ENCODE measurements around the gene KIRREL2.

DNA sequence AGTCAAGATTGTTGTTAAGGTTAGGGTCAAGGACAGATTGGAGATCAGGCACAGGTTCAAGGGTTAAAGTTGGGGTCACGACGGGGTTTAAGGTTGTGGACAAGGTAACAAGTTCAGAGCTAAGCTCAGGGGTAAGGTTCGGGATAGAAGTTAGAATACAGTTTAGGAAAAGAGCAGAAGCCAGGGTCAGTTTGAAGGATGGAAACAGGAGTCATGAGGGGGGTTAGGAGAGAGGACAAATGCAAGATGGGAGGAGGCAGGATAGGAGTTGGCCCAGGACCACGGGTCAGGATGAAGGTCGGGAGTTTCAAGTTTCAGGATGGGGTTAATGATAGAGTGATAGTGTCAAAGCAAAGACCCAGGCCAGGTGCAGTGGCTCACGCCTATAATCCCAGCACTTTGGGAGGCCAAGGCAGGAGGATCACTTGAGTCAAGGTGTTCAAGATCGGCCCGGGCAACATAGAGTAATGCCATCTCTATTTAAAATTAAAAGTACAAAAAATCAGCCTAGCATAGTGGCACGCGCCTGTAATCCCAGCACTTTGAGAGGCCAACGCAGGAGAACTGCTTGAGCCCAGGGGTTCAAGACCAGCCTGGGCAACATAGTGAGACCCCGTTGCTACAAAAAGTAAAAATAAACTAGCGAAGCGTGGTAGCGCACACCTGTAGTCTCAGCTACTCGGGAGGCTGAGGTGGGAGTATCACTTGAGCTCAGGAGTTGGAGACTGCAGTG, 12.1 kb upstream of the KIRREL2 start:
- TF ChIP-seq, protein P1, sequence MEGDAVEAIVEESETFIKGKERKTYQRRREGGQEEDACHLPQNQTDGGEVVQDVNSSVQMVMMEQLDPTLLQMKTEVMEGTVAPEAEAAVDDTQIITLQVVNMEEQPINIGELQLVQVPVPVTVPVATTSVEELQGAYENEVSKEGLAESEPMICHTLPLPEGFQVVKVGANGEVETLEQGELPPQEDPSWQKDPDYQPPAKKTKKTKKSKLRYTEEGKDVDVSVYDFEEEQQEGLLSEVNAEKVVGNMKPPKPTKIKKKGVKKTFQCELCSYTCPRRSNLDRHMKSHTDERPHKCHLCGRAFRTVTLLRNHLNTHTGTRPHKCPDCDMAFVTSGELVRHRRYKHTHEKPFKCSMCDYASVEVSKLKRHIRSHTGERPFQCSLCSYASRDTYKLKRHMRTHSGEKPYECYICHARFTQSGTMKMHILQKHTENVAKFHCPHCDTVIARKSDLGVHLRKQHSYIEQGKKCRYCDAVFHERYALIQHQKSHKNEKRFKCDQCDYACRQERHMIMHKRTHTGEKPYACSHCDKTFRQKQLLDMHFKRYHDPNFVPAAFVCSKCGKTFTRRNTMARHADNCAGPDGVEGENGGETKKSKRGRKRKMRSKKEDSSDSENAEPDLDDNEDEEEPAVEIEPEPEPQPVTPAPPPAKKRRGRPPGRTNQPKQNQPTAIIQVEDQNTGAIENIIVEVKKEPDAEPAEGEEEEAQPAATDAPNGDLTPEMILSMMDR (conservative IDR thresholded peaks at IDR 0.05; ENCODE audit: low read length) = no peak
- no peak for TF ChIP-seq EZH2phosphoT487 (IDR thresholded peaks at IDR 0.05; ENCODE audit: borderline replicate concordance)
